Measurements from ENCODE around the gene ANGPTL4.
"Not testable (repeated sequence)": the region's sequence is repeated elsewhere in the genome, so short reads cannot be mapped to it uniquely, and the experiment has no call there.

ANGPTL4 gene

GRCh38 chr19:8389891-8390616 is 26.1 kb downstream of the ANGPTL4 start, which contains the start of gene RAB11B:
Gene RAB11B (plus strand): TSS chr19:8390360. CDS start chr19:8390417, 57 bp downstream.
- DNase-seq = peak; percentile 88 to 100 (median 98)

DNA sequence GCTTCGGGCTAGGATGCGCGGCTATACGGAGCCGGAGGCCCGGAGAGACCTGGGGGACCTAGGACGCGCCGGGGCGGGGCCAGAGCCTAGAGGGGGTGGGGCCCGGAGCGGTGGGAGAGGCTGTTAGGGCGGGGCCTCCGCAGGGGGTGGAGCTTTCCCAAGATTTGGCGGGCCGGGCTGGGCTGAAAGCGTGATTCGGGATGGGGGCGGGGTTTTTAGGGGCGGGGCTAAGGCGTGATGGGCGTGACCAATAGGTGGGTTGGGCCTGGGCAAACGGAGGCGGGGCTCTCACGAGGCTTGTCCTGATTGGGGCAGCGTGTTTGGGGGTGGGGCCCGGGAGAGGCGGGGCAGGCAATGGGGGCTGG is 26.6 kb downstream of the ANGPTL4 start:
- peak; percentile 84 to 88 (median 87) for DNase-seq

GRCh38 chr19:8391198-8392016 is 27.5 kb downstream of the ANGPTL4 start:
- no peak for DNase-seq

DNA sequence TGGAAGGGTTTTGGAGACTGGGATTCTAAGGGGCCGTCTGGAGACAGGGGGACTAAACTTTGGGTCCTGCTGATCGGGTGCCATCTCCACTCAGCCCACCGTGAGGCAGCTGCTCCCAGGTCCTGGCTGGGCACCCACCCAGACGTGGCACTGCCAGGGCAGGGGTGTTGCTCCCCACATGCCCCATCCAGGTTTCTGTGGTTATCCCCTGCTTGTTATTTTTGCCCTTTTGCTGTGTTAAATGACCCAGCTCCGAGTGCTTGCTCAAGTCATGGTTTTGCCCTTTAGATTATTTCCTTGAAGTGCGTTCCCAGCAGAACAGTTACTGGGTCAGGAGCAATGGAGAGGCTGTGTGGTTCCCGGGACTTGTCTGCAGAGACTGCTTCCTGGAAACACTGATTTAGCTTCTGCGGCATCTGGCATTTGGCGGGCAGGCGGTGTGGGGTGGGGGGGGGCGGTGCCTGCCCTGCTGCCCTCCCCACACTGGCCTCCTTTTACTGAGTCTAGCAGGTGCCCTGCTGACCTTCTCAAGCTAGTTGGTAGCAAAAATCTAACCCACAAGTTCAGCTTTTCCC is 28.1 kb downstream of the ANGPTL4 start:
- DNase-seq = no peak

DNA sequence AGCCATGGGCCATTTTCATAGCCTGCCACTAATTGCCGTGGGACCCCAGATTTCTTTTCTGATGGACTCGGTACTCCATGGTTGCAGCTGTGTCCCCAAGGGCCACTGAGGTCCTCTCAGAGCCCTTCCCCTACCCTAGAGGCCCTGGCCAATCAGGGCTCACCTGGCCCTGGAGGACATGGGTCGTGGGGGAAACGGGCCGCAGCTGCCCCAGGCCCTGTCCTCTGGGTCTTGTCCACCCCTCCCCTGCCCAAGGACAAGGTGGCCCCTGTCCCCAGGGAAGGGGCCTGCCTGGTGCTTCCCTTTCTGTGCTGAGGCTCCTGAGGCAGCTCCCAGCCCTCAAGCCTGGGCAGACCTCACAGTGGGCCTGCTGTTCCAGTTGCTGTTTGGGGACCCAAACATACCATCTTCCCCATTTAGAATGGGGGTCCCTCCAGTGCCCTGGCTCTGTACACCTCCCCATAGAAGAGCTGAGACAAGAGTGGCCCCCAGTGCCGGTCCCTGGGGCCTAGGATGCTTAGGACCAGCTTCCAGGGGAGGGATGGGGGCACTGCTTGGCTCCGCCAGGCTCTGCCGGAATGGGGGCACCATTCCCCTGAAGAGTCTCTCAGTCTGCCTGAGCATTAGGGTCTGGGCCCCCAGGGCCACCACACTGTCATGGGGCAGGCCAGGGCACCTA is 29.4 kb downstream of the ANGPTL4 start:
- DNase-seq = no peak

GRCh38 chr19:8393871-8394250 is 29.9 kb downstream of the ANGPTL4 start:
- DNase-seq = no peak

DNA sequence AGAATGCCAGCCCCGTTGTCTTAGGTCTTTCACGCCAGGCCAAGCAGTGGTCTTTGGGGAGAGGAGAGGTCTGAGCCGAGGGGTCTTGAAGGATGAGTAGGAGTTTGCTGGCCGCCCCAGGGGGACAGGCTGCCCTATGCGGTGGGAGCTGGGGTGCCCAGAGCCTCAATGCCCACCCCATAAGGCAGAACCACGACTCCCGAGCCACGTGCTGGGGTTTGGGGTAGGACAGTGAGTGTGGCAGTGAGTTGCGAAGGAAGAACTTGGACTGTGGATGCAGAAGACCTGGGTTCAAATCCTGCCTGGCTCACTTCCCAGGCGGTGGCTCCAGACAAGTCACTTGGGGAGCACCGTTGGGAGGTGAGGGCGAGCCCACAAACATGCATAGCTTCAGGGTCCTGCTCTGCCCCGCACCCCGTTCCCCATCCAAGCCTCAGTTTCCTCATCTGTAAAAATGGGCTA is 31.7 kb downstream of the ANGPTL4 start:
- DNase-seq = no peak

DNA sequence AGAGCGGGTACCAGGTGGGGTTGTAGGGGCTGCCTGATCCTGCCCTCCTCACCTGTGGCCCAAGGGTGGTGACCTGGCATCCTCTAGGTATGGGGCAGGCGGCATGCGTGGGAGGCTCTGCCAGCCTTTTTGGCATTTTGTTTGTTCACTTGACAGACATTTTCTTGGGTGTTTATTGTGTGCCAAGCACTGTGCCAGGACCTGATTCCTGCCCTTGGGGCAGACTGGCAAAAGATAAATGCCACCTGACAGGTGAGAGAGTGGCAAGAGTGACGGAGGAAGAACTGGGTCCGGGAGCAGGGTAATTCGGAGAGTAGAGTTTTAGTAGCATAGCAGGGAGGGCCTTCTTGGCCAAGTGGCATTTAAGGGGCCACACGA is 32.2 kb downstream of the ANGPTL4 start:
- DNase-seq = no peak

DNA sequence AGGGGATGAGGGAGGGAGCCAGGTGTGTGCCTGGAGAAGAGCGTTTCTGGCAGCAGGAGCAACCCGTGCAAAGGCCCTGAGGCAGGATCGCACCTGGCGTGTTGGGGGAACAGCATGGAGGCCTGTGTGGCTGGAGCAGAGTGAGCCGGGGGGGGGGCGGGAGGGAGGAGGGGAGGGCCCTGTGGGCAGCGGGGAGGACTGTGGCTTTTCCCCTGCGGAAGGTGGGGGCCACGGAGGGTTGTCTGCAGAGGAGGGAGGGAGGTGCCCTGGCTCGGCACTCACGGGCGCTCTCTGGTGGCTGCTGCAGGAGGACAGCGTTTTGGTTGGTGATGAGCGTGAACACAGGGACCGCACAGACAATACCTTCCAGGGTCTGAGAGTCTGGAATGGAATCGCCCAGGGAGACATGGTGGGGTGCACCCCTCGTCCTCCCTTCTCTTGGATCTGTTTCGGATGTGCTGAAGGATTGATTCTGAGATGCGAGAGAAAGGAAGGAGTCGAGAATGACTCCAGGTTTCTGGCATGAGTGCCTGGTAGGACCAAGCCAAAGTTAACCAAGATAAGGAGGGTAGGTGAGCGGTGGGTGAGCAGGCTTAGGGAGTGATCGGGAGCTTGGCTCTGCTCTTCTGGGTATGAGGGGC is 32.7 kb downstream of the ANGPTL4 start:
- peak; percentile 50 to 80 (median 65) for DNase-seq

DNA sequence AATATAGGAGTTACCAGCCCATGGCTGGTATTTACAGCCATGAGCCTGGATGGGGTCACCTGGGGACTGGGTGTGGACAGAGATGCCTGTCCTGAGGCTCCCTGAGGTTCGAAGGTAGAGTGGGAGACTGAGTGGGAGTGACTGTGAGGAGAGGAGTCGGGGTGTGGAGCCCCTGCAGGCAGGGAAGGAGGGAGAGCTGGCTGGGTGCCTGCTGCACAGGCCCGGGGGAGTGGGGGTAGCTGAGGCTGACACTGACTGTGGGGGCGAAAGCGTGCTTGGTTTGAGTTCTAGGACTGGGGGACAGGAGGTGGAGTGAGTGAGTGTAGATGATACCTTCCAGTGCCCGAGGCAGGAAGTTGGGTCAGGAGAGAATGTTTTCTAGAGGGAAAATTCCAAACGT is 33.3 kb downstream of the ANGPTL4 start:
- no peak for DNase-seq

GRCh38 chr19:8397746-8398310 is 33.9 kb downstream of the ANGPTL4 start:
- DNase-seq = no peak

DNA sequence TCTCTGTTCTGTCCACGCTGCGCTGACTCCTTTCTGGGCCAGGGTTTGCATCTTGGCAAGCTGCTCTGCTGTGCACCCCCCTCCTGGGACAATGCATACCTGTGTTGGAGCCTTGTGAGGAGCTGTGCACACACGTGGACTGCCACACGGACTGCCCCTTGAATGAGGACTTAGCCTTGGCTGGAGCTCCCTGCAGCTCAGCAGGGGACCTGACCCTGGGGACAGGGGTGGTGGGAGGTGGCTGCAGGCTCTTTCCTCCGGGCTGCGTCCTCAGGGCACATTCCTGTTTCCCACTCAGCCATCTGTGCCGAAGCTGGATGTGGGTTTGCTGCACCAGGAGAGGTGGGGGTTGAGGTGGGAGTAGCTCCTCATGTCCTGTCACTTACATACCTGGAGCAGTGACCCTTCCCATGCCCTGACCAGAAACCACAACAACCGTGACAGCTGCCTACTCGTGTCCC is 34.4 kb downstream of the ANGPTL4 start:
- no peak for DNase-seq

GRCh38 chr19:8399681-8400188 is 35.8 kb downstream of the ANGPTL4 start:
- DNase-seq = no peak

GRCh38 chr19:8401981-8402411 is 38.0 kb downstream of the ANGPTL4 start:
- DNase-seq = no peak

- DNase-seq = no peak
These were observed 39.3 kb downstream of the ANGPTL4 start for GRCh38 chr19:8403098-8403819.

DNA sequence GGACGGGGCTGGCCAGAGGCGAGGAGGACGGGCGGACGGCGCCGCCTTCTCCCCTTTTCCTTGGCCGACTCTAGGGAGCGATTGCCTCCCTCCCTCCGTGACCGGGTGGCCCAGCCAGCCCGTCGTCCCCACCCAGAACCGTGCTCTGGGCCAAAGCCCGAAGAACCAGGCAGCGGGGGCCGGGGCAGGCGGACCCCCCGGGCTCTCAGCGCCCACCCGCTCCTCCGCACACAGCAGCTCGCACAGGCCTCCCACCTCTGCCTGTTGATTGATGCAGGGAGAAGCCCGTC is 39.8 kb downstream of the ANGPTL4 start:
- no peak for DNase-seq

- no peak for DNase-seq
These were observed 40.6 kb downstream of the ANGPTL4 start for GRCh38 chr19:8404391-8405151.

GRCh38 chr19:8410718-8411117 is 46.8 kb downstream of the ANGPTL4 start:
- DNase-seq = not testable (repeated sequence)

- peak; percentile 91 to 97 (median 94) for DNase-seq
These were observed 49.1 kb downstream of the ANGPTL4 start, which contains the start of gene MARCHF2 for GRCh38 chr19:8412783-8413628. Gene MARCHF2 (plus strand): TSS chr19:8413305. CDS start chr19:8421841, 8,536 bp downstream.
